NT2/D1 (cell line): ENCODE measurements around the gene ELK4.

Experiments used
- DNase-seq: peaks from one replicate; pipeline ENCODE4 v3.0.0-alpha.2; 2011; ENCODE audit warnings: low read depth, low spot score
- H3K27me3 ChIP-seq: 2 replicates; pipeline ENCODE4 v1.6.0; 2011; ENCODE audit warnings: mild to moderate bottlenecking; ENCODE audit not compliant: insufficient read length, insufficient read depth
- H3K36me3 ChIP-seq: 2 replicates; pipeline ENCODE4 v1.6.1; 2011; ENCODE audit warnings: mild to moderate bottlenecking, low read length, mixed read lengths; ENCODE audit not compliant: insufficient read depth, insufficient read length
- H3K4me1 ChIP-seq: 2 replicates; pipeline ENCODE4 v1.5.1; 2011; ENCODE audit not compliant: insufficient read depth, insufficient read length
- H3K4me3 ChIP-seq: 2 replicates; pipeline ENCODE4 v1.5.1; 2011; ENCODE audit warnings: low read depth; ENCODE audit not compliant: insufficient read length
- H3K9ac ChIP-seq: 2 replicates; pipeline ENCODE4 v1.6.0; 2011; ENCODE audit warnings: low read depth; ENCODE audit not compliant: insufficient read length
- H3K9me3 ChIP-seq: 2 replicates; pipeline ENCODE4 v1.5.1; 2011; ENCODE audit warnings: mild to moderate bottlenecking, low read length; ENCODE audit not compliant: insufficient read depth
- SUZ12 ChIP-seq: IDR thresholded peaks from 2 replicates; pipeline ENCODE4 v1.6.1; 2011; ENCODE audit not compliant: insufficient read length, insufficient read depth; ENCODE audit errors: extremely low read depth
- YY1 ChIP-seq: IDR thresholded peaks from 2 replicates; pipeline ENCODE4 v1.6.1; 2011; ENCODE audit not compliant: insufficient read length, insufficient read depth
- ZNF274 ChIP-seq: IDR thresholded peaks from 2 replicates; pipeline ENCODE4 v1.6.1; 2011; ENCODE audit warnings: mild to moderate bottlenecking, low read depth, low read length

ELK4 gene

GRCh38 chr1:205592443-205593003, 39.3 kb downstream of the ELK4 start:
- no peaks in the 10 kb centered on the region for H3K9me3 ChIP-seq
- no peak overlapping the region for H3K4me3 ChIP-seq
- peaks cover 2% of the 10 kb centered on the region for H3K4me1 ChIP-seq
- DNase-seq = no peak
- TF ChIP-seq SUZ12 (no peak), YY1 (no peak), ZNF274 (no peak)
- no peak overlapping the region for H3K9ac ChIP-seq
- peaks cover 8% of the 10 kb centered on the region for H3K27me3 ChIP-seq
- H3K36me3 ChIP-seq = peaks cover under 1% of the 10 kb centered on the region

- Histone ChIP-seq H3K27me3 (peaks cover 8% of the 10 kb centered on the region), H3K4me3 (peak overlapping the region; percentile 31), H3K4me1 (peaks cover 2% of the 10 kb centered on the region), H3K36me3 (no peaks in the 10 kb centered on the region), H3K9me3 (no peaks in the 10 kb centered on the region), H3K9ac (peak overlapping the region; percentile 58)
- peak; percentile 92 for DNase-seq
- TF ChIP-seq SUZ12 (no peak), YY1 (no peak), ZNF274 (no peak)
These were observed 40.1 kb downstream of the ELK4 start for GRCh38 chr1:205591522-205592351.

- Histone ChIP-seq H3K4me1 (peaks cover 2% of the 10 kb centered on the region), H3K27me3 (peaks cover 8% of the 10 kb centered on the region), H3K9me3 (no peaks in the 10 kb centered on the region), H3K4me3 (no peak overlapping the region), H3K9ac (no peak overlapping the region), H3K36me3 (no peaks in the 10 kb centered on the region)
- DNase-seq = no peak
- no peak for TF ChIP-seq SUZ12
- TF ChIP-seq YY1 = no peak
- TF ChIP-seq ZNF274 = no peak
These were observed 40.9 kb downstream of the ELK4 start for GRCh38 chr1:205590777-205591513.

- DNase-seq = no peak
- no peak overlapping the region for H3K4me3 ChIP-seq
- H3K9me3 ChIP-seq = no peaks in the 10 kb centered on the region
- H3K27me3 ChIP-seq = peaks cover 8% of the 10 kb centered on the region
- H3K9ac ChIP-seq = no peak overlapping the region
- peaks cover 5% of the 10 kb centered on the region for H3K4me1 ChIP-seq
- no peaks in the 10 kb centered on the region for H3K36me3 ChIP-seq
- TF ChIP-seq SUZ12 (no peak), ZNF274 (no peak), YY1 (no peak)
These were observed 41.4 kb downstream of the ELK4 start for GRCh38 chr1:205590457-205590768.

GRCh38 chr1:205589618-205590456, 42.0 kb downstream of the ELK4 start:
- no peaks in the 10 kb centered on the region for H3K36me3 ChIP-seq
- no peaks in the 10 kb centered on the region for H3K9me3 ChIP-seq
- no peak overlapping the region for H3K9ac ChIP-seq
- H3K4me3 ChIP-seq = no peak overlapping the region
- H3K4me1 ChIP-seq = peaks cover 7% of the 10 kb centered on the region
- DNase-seq = no peak
- peaks cover 8% of the 10 kb centered on the region for H3K27me3 ChIP-seq
- no peak for TF ChIP-seq SUZ12

- Histone ChIP-seq H3K27me3 (peaks cover 8% of the 10 kb centered on the region), H3K4me3 (no peak overlapping the region), H3K9ac (no peak overlapping the region), H3K4me1 (peaks cover 10% of the 10 kb centered on the region), H3K36me3 (no peaks in the 10 kb centered on the region), H3K9me3 (no peaks in the 10 kb centered on the region)
- TF ChIP-seq ZNF274 = no peak
- DNase-seq = no peak
These were observed 42.8 kb downstream of the ELK4 start for GRCh38 chr1:205589046-205589445.
